Measurements from ENCODE around the gene JOSD1. TPM values are rescaled to one million over a fixed set of nuclear protein-coding genes. Genes with fewer than 3 reads are reported as not detected.

The JOSD1 gene
- total and polyA plus RNA-seq, 3 donors from 2014 or later = 40.9 to 91.0 (median 70.3) TPM

DNA sequence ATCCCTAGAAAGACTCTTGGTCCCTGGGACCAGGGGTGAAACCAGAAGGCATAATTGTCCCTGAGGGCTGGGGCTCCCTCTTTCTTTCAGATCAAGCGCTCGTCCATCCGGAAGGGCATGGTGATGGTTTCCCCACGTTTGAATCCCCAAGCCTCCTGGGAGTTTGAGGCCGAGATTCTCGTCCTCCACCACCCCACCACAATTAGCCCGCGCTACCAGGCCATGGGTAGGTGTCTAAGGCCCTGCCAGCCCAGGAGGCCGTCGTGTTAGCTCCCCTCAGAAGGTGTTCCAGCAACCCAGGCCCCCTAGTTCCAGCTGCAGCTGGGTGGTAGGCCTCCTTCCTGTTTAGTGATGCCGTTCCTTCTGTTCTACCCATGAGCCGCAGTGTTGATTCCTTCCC lies 26.4 kb upstream of the JOSD1 start:
- no peak overlapping the region for H3K27ac ChIP-seq
- WGBS, 2 donors = 89 to 98% methylated on average over 5 to 12 of the region's 12 CpGs
- no peaks in the 10 kb centered on the region for H3K36me3 ChIP-seq (ENCODE audit: low read depth, missing control alignments)
- DNase-seq = no peak
- TF ChIP-seq, protein P1, sequence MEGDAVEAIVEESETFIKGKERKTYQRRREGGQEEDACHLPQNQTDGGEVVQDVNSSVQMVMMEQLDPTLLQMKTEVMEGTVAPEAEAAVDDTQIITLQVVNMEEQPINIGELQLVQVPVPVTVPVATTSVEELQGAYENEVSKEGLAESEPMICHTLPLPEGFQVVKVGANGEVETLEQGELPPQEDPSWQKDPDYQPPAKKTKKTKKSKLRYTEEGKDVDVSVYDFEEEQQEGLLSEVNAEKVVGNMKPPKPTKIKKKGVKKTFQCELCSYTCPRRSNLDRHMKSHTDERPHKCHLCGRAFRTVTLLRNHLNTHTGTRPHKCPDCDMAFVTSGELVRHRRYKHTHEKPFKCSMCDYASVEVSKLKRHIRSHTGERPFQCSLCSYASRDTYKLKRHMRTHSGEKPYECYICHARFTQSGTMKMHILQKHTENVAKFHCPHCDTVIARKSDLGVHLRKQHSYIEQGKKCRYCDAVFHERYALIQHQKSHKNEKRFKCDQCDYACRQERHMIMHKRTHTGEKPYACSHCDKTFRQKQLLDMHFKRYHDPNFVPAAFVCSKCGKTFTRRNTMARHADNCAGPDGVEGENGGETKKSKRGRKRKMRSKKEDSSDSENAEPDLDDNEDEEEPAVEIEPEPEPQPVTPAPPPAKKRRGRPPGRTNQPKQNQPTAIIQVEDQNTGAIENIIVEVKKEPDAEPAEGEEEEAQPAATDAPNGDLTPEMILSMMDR (IDR thresholded peaks at IDR 0.05) = no peak
- TF ChIP-seq POLR2A (IDR thresholded peaks at IDR 0.05) = no peak
- no peaks in the 10 kb centered on the region for H3K27me3 ChIP-seq
- no peaks in the 10 kb centered on the region for H3K9me3 ChIP-seq
- no peak overlapping the region for H3K4me3 ChIP-seq
- intact Hi-C loops (cut with DNase I; ENCODE audit: low total_unique reads) = no loop called here
- peaks cover 7% of the 10 kb centered on the region for H3K4me1 ChIP-seq

DNA sequence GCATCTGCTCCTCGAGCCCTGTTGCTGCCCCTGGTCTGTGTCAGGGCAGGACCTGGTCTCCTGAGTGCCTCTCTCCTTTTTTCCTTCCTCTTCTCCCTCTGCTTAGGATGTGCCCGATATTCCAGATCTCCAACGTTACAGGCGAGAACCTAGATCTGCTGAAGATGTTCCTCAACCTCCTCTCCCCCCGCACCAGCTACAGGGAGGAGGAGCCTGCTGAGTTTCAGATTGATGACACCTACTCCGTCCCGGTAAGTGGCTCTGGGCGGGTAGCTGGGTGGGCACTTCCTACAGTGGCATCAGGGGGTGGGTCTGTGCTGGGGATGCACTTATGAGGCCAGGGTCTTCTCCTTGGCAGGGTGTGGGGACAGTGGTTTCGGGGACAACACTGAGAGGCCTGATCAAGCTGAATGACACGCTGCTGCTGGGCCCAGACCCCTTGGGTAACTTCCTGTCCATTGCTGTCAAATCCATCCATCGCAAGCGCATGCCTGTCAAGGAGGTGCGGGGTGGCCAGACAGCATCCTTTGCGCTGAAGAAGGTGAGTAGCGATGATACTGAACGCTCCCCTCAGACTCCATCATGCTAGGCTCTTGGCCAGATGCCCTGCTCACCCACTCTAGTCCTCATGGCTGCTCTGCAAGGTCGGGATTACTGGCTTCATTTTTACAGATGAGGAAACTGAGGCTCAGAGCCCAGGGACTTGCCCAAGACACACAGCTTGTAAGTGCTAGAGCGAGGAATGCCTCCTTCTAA lies 25.3 kb upstream of the JOSD1 start:
- no peaks in the 10 kb centered on the region for H3K36me3 ChIP-seq (ENCODE audit: low read depth, missing control alignments)
- WGBS, 2 donors = 94 to 95% methylated on average over 16 to 18 of the region's 18 CpGs
- H3K27me3 ChIP-seq = no peaks in the 10 kb centered on the region
- no peak for DNase-seq
- intact Hi-C loops (cut with DNase I; ENCODE audit: low total_unique reads) = no loop called here
- H3K27ac ChIP-seq = no peak overlapping the region
- no peak for TF ChIP-seq POLR2A (IDR thresholded peaks at IDR 0.05)
- TF ChIP-seq, protein P1 (IDR thresholded peaks at IDR 0.05) = no peak
- H3K9me3 ChIP-seq = no peaks in the 10 kb centered on the region
- no peak overlapping the region for H3K4me3 ChIP-seq
- peaks cover 7% of the 10 kb centered on the region for H3K4me1 ChIP-seq

DNA sequence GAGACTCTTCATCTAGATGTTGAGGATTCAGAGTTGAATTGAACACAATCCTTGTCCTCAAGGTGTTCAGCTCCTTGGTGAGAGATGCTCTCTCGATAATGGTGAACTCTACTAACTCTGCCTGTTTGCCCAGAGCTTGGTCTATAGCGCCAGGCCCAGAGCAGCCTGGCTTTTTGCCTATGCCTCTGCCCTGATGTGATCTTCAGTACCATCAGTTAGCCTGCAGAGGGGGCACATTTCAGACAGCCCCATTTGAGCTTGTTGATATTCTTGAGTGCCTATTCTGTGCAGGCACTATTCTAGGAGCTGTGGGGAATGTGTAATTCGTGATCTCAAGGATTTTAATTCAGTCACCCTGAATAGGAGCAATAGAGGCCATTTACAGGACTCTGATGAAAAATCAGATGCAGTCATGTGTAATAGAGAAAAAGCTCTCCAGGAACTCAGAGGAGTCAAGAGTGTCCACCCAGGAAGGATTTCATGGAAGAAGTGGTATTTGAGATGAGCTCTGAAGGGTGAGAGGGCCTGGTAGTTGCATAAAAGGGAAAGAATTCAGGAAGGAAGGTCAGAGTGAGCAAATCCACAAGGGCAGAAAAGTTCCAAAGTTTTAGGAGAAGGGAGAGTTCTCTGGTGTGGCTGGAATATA lies 24.3 kb upstream of the JOSD1 start:
- Histone ChIP-seq H3K27me3 (no peaks in the 10 kb centered on the region), H3K36me3 (ENCODE audit: low read depth, missing control alignments) (no peaks in the 10 kb centered on the region), H3K27ac (no peak overlapping the region), H3K4me3 (no peak overlapping the region), H3K4me1 (peaks cover 7% of the 10 kb centered on the region), H3K9me3 (no peaks in the 10 kb centered on the region)
- intact Hi-C loops (cut with DNase I; ENCODE audit: low total_unique reads) = no loop called here
- no peak for TF ChIP-seq POLR2A (IDR thresholded peaks at IDR 0.05)
- TF ChIP-seq, protein P1 (IDR thresholded peaks at IDR 0.05) = peak in 1 of 3 experiments; percentile 29
- DNase-seq = no peak
- 82 to 89% methylated on average over 3 of the region's 3 CpGs for whole genome bisulfite sequencing, 2 donors

DNA sequence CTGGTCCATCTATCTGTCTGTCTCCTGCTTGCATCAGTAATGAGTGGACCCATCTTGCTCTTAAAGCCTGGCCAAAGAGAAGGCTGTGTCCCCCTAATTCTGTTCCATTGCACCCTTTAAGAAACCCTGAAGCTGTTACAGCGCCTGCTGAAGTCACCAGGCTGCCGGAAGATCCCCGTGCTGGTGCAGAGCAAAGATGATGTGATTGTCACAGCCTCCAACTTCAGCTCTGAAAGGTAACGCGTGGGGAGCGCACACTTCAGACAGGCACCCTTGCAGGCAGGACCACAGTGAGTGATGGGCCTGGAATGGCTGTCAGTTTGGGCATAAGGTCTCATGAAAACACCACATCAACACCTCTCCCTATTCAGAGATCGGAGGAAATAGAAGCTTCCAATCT lies 23.4 kb upstream of the JOSD1 start:
- TF ChIP-seq POLR2A (IDR thresholded peaks at IDR 0.05) = no peak
- TF ChIP-seq, protein P1 (IDR thresholded peaks at IDR 0.05) = no peak
- no peak overlapping the region for H3K27ac ChIP-seq
- no peak overlapping the region for H3K4me3 ChIP-seq
- WGBS, 2 donors = 90 to 96% methylated on average over 1 to 7 of the region's 7 CpGs
- intact Hi-C loops (cut with DNase I; ENCODE audit: low total_unique reads) = no loop called here
- H3K36me3 ChIP-seq (ENCODE audit: low read depth, missing control alignments) = no peaks in the 10 kb centered on the region
- peaks cover 7% of the 10 kb centered on the region for H3K4me1 ChIP-seq
- DNase-seq = no peak
- H3K27me3 ChIP-seq = no peaks in the 10 kb centered on the region
- H3K9me3 ChIP-seq = no peaks in the 10 kb centered on the region

All from testis (tissue), 3 donors.